Left ventricle myocardium inferior (tissue), 1 donor: ENCODE measurements around the gene CHRM5. TPM values are rescaled to one million over a fixed set of nuclear protein-coding genes. Genes with fewer than 3 reads are reported as not detected.

Source experiments
- DNase-seq: peaks from one replicate; pipeline ENCODE4 v3.0.0-alpha.2; 2020
- H3K27ac ChIP-seq: fragments of 200-600 bp; replicated peaks from 2 replicates; pipeline ENCODE4 v1.8.0; 2021
- H3K27me3 ChIP-seq: fragments of 200-600 bp; 2 replicates; pipeline ENCODE4 v1.8.0; 2021; ENCODE audit warnings: low read depth
- H3K36me3 ChIP-seq: fragments of 200-600 bp; 2 replicates; pipeline ENCODE4 v1.8.0; 2021
- H3K4me1 ChIP-seq: fragments of 200-600 bp; 2 replicates; pipeline ENCODE4 v1.8.0; 2021
- H3K4me3 ChIP-seq: fragments of 200-600 bp; 2 replicates; pipeline ENCODE4 v1.8.0; 2021; ENCODE audit warnings: mild to moderate bottlenecking, moderate library complexity
- H3K9me3 ChIP-seq: fragments of 200-600 bp; replicated peaks from 2 replicates; pipeline ENCODE4 v1.8.0; 2021
- CTCF ChIP-seq: fragments of 200-600 bp; IDR thresholded peaks from 2 replicates; pipeline ENCODE4 v1.8.0; 2021; ENCODE audit warnings: antibody characterized with exemption, mild to moderate bottlenecking, borderline replicate concordance
- intact Hi-C: fragments of 100-400 bp; cut with micrococcal nuclease; formaldehyde crosslinking; loops from one replicate; pipeline ENCODE4 v1.11.0; 2022
- total RNA-seq: library from RNA; stranded (reverse); fragmentation: NEBNext Ultra II Directional; extraction: Animal tissue kit (Norgen Biotek cat#: 25700); gene quantifications from one replicate; pipeline ENCODE4 v1.2.1, GENCODE V29; 2021
- donor health status: DM: no; HTN: yes; CAD: no; lungs with severe emphysema.

CHRM5 gene
- total RNA-seq, 1 donor from 2014 or later, result not detected

- intact Hi-C loops, result no loop called here
Measured at GRCh38 chr15:34079904-34080303, 111.6 kb downstream of the CHRM5 start.

GRCh38 chr15:34084086-34084485 lies 115.8 kb downstream of the CHRM5 start:
- intact Hi-C loops, result no loop called here
- no peak for TF ChIP-seq CTCF
- no peak for DNase-seq
- no peaks in the 10 kb centered on the region for H3K27me3 ChIP-seq
- no peak overlapping the region for H3K27ac ChIP-seq
- H3K4me1 ChIP-seq, result no peaks in the 10 kb centered on the region
- no peak overlapping the region for H3K4me3 ChIP-seq
- H3K36me3 ChIP-seq, result peaks cover 60% of the 10 kb centered on the region
- no peaks in the 10 kb centered on the region for H3K9me3 ChIP-seq

More at GRCh38 chr15:34079904-34080303, 111.6 kb downstream of the CHRM5 start:
- Histone ChIP-seq H3K27me3 (no peaks in the 10 kb centered on the region), H3K27ac (no peak overlapping the region), H3K4me1 (no peaks in the 10 kb centered on the region), H3K36me3 (peaks cover 23% of the 10 kb centered on the region), H3K9me3 (no peaks in the 10 kb centered on the region), H3K4me3 (no peak overlapping the region)
- no peak for DNase-seq
- no peak for TF ChIP-seq CTCF

GRCh38 chr15:34085746-34086145 lies 117.4 kb downstream of the CHRM5 start:
- Histone ChIP-seq H3K27me3 (no peaks in the 10 kb centered on the region), H3K27ac (no peak overlapping the region), H3K4me1 (no peaks in the 10 kb centered on the region), H3K36me3 (peaks cover 71% of the 10 kb centered on the region), H3K9me3 (no peaks in the 10 kb centered on the region), H3K4me3 (no peak overlapping the region)
- intact Hi-C loops, result no loop called here
- no peak for TF ChIP-seq CTCF
- no peak for DNase-seq

GRCh38 chr15:34099914-34100313 lies 131.6 kb downstream of the CHRM5 start:
- Histone ChIP-seq H3K4me1 (peaks cover 37% of the 10 kb centered on the region), H3K27me3 (no peaks in the 10 kb centered on the region), H3K36me3 (peaks cover 11% of the 10 kb centered on the region), H3K27ac (no peak overlapping the region), H3K4me3 (peak overlapping the region; percentile 72), H3K9me3 (no peaks in the 10 kb centered on the region)
- intact Hi-C loops, result loop anchor here (10.0 kb wide), 1 partner anchor 125 kb away; the partner anchor contains the start of gene EMC4
- DNase-seq, result no peak
- TF ChIP-seq CTCF, result no peak

GRCh38 chr15:34101366-34102174 lies 133.3 kb downstream of the CHRM5 start, which contains the start of the genes EMC7 and PGBD4:
EMC7 (minus strand) TSS chr15:34101862; CDS start chr15:34101839, 23 bp downstream.
PGBD4 (plus strand) TSS chr15:34102083; CDS start chr15:34102532, 449 bp downstream.
- H3K4me3 ChIP-seq, result peak within 1 kb of the TSS; percentile 72
- intact Hi-C loops, result loop anchor here (10.0 kb wide), 1 partner anchor 123 kb away; the partner anchor contains the start of gene EMC4
- H3K9me3 ChIP-seq, result no peaks in the 10 kb centered on the region
- TF ChIP-seq CTCF, result no peak
- peak; percentile 99 for DNase-seq
- H3K4me1 ChIP-seq, result peaks cover 37% of the 10 kb centered on the region
- peak within 1 kb of the TSS; percentile 91 for H3K27ac ChIP-seq
- no peaks in the 10 kb centered on the region for H3K27me3 ChIP-seq
- peaks cover 4% of the 10 kb centered on the region for H3K36me3 ChIP-seq
